ENCODE results near the gene TMEM132C.

DNA sequence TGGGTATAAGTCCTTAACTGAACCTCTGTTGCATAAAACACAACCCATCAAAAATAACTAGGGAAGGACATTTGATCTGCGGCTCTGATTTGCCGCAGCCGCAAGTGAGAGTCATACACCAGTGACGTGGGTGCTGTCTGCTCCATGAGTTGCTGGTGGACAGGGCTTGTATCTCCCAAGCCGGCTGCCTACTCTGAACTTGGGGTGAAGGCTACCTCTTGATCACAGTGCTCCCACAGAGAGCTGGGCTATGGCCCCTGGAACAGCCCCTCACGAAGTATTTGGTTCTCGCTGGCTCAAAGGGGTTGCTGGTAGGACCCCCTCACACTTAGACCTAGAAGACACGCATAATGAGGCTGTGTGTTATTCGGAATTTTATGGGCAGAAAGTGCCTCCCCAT, 118.8 kb downstream of the TMEM132C start:
- TF ChIP-seq, protein P1, sequence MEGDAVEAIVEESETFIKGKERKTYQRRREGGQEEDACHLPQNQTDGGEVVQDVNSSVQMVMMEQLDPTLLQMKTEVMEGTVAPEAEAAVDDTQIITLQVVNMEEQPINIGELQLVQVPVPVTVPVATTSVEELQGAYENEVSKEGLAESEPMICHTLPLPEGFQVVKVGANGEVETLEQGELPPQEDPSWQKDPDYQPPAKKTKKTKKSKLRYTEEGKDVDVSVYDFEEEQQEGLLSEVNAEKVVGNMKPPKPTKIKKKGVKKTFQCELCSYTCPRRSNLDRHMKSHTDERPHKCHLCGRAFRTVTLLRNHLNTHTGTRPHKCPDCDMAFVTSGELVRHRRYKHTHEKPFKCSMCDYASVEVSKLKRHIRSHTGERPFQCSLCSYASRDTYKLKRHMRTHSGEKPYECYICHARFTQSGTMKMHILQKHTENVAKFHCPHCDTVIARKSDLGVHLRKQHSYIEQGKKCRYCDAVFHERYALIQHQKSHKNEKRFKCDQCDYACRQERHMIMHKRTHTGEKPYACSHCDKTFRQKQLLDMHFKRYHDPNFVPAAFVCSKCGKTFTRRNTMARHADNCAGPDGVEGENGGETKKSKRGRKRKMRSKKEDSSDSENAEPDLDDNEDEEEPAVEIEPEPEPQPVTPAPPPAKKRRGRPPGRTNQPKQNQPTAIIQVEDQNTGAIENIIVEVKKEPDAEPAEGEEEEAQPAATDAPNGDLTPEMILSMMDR (IDR thresholded peaks at IDR 0.05; ENCODE audit: poor library complexity), result no peak
- TF ChIP-seq EZH2 (IDR thresholded peaks at IDR 0.05; ENCODE audit: borderline replicate concordance) (no peak), EZH2phosphoT487 (IDR thresholded peaks at IDR 0.05; ENCODE audit: low read depth, severe bottlenecking, unreplicated experiment) (no peak)
